Cardiac ventricle fibroblast (primary cell): ENCODE data around the gene INO80. TPM values are rescaled to one million over a fixed set of nuclear protein-coding genes. Genes with fewer than 3 reads are reported as not detected.

ENCODE experiments used
- total RNA-seq: library from RNA; depleted of rRNA; stranded (reverse); fragments of >200 nt; gene quantifications from 2 replicates; pipeline ENCODE4 v1.2.3, GENCODE V29; 2015

Gene INO80, protein sequence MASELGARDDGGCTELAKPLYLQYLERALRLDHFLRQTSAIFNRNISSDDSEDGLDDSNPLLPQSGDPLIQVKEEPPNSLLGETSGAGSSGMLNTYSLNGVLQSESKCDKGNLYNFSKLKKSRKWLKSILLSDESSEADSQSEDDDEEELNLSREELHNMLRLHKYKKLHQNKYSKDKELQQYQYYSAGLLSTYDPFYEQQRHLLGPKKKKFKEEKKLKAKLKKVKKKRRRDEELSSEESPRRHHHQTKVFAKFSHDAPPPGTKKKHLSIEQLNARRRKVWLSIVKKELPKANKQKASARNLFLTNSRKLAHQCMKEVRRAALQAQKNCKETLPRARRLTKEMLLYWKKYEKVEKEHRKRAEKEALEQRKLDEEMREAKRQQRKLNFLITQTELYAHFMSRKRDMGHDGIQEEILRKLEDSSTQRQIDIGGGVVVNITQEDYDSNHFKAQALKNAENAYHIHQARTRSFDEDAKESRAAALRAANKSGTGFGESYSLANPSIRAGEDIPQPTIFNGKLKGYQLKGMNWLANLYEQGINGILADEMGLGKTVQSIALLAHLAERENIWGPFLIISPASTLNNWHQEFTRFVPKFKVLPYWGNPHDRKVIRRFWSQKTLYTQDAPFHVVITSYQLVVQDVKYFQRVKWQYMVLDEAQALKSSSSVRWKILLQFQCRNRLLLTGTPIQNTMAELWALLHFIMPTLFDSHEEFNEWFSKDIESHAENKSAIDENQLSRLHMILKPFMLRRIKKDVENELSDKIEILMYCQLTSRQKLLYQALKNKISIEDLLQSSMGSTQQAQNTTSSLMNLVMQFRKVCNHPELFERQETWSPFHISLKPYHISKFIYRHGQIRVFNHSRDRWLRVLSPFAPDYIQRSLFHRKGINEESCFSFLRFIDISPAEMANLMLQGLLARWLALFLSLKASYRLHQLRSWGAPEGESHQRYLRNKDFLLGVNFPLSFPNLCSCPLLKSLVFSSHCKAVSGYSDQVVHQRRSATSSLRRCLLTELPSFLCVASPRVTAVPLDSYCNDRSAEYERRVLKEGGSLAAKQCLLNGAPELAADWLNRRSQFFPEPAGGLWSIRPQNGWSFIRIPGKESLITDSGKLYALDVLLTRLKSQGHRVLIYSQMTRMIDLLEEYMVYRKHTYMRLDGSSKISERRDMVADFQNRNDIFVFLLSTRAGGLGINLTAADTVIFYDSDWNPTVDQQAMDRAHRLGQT (N-terminal part only)
- 14.5 and 18.4 TPM in 2 replicates for total RNA-seq

DNA sequence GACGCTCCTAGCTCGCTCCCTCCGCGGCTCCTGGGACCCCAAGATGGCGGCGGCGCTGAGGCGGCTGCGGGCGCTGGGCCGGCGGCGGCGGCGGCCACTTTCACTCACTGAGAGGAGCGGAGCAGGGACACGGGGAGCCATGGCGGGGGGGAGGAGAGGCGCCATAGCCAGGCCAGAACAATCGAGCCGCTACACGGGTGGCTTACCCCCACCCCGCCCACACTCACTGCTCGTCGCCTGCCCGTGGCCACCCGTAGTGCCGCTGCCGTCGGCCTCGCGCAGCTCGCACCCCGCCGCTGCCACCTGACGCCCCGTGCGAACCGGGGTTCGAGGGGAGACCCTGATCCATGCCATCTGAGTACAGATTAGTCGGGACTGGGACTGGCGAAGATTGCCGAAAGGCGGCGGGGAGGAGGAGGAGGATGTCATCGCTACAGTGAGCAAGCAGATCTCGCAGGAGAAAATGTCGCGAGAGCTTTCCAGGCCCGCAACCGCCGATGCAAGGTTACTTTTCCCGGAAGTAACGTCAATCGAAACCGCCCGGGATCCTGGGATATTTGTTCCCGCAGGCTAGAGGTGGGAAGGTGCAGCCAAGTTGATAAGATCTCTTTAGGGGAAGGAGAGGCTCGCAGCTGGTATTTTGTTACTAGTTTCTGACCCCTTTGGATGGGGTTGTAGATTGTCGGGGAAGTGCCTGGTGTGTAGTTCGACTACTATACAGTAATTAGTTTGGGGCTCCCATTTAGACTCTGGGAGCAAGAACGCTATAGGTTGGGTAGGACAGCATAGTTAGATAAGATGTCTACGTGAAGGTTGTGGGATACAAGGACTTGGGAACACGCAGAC, at the start of gene INO80:
TSS of gene INO80 (minus strand) at position 165 of the 846 bp plus-strand sequence. CDS start 19,970 bp downstream, outside the sequence.

DNA sequence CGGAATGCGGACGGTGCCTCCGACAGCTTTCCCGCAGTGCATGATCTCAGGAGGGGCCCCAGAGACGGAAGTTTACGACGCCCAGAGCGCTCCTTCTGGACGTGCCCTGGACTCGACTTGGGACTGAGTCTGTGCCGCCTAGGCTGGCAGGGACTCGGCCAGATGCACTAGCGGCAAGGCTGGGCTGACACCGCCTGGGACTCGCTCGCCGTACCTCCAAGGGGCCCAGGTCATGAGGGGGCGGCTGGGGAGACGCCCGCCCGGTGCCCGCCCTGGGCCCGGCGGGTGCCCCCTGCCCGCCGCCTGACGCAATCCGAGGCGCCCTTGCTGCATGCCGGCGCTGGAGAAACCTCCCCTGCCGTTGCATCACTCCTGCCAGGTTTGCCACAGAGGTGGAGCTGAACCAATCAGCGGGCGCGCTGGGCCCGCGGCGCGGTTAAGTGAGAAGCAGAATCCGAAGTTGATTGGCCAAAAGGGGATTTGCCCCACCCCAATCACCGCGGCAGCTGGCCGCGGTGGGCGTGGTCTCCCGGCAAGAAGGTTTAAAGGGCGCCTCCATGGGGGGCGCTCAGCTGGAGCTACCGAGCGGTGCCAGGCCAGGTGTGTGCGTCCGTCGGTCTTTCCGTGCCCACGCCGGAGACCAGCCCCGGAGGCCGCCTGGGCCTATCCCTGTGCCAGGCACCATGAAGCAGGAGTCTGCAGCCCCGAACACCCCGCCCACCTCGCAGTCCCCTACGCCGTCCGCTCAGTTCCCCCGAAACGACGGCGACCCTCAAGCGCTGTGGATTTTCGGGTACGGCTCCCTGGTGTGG, 163.0 kb downstream of the INO80 start, which contains the start of gene CHAC1:
TSS of gene CHAC1 (plus strand) at position 571 of the 812 bp plus-strand sequence. CDS start at position 684, 113 bp downstream.

Other genes starting within 250 kb of the INO80 start
- not detected in 2 replicates for gene RHOV, start 242.0 kb downstream of the INO80 start, total RNA-seq
- gene VPS18, start 221.8 kb downstream of the INO80 start, total RNA-seq, result 23.6 and 23.9 TPM in 2 replicates
- gene DLL4, start 186.9 kb downstream of the INO80 start, total RNA-seq, result 3.1 and 3.3 TPM in 2 replicates
- gene CHAC1, start 162.8 kb downstream of the INO80 start, total RNA-seq, result 4.2 and 6.1 TPM in 2 replicates
- not detected in 2 replicates for gene EXD1, start 114.5 kb upstream of the INO80 start, total RNA-seq
- gene CHP1, start 115.0 kb upstream of the INO80 start, total RNA-seq, result 164 and 200 TPM in 2 replicates
- 0.88 and 0.94 TPM in 2 replicates for gene OIP5, start 216.3 kb upstream of the INO80 start, total RNA-seq
- gene NUSAP1, start 216.6 kb upstream of the INO80 start, total RNA-seq, result 5.0 and 5.3 TPM in 2 replicates